IPS-20b (cell line): ENCODE data around the gene PCDHA8.
"Not testable (repeated sequence)": the region's sequence is repeated elsewhere in the genome, so short reads cannot be mapped to it uniquely, and the experiment has no call there.

ENCODE experiments used
- H3K27ac ChIP-seq: one replicate; pipeline ENCODE4 v1.5.1; 2013; ENCODE audit warnings: low read length
- H3K27me3 ChIP-seq: 2 replicates; pipeline ENCODE4 v1.6.1; 2013; ENCODE audit warnings: mild to moderate bottlenecking, low read length, inconsistent platforms; ENCODE audit not compliant: insufficient read depth
- H3K36me3 ChIP-seq: 2 replicates; pipeline ENCODE4 v1.6.1; 2013; ENCODE audit warnings: low read depth, mild to moderate bottlenecking, inconsistent platforms, low read length, moderate library complexity; ENCODE audit not compliant: insufficient read depth
- H3K4me1 ChIP-seq: 2 replicates; pipeline ENCODE4 v1.6.1; 2013; ENCODE audit warnings: mild to moderate bottlenecking, control low read depth, inconsistent platforms, low read length, moderate library complexity; ENCODE audit not compliant: insufficient read depth
- H3K4me3 ChIP-seq: 2 replicates; pipeline ENCODE4 v1.5.1; 2013; ENCODE audit warnings: mild to moderate bottlenecking, low read length, inconsistent platforms
- H3K9ac ChIP-seq: 2 replicates; pipeline ENCODE4 v1.6.1; 2013; ENCODE audit warnings: low read depth, mild to moderate bottlenecking, inconsistent platforms, low read length, moderate library complexity
- H3K9me3 ChIP-seq: 2 replicates; pipeline ENCODE4 v1.6.1; 2013; ENCODE audit warnings: mild to moderate bottlenecking, low read depth, low read length, inconsistent platforms; ENCODE audit not compliant: insufficient read depth

The PCDHA8 gene, protein sequence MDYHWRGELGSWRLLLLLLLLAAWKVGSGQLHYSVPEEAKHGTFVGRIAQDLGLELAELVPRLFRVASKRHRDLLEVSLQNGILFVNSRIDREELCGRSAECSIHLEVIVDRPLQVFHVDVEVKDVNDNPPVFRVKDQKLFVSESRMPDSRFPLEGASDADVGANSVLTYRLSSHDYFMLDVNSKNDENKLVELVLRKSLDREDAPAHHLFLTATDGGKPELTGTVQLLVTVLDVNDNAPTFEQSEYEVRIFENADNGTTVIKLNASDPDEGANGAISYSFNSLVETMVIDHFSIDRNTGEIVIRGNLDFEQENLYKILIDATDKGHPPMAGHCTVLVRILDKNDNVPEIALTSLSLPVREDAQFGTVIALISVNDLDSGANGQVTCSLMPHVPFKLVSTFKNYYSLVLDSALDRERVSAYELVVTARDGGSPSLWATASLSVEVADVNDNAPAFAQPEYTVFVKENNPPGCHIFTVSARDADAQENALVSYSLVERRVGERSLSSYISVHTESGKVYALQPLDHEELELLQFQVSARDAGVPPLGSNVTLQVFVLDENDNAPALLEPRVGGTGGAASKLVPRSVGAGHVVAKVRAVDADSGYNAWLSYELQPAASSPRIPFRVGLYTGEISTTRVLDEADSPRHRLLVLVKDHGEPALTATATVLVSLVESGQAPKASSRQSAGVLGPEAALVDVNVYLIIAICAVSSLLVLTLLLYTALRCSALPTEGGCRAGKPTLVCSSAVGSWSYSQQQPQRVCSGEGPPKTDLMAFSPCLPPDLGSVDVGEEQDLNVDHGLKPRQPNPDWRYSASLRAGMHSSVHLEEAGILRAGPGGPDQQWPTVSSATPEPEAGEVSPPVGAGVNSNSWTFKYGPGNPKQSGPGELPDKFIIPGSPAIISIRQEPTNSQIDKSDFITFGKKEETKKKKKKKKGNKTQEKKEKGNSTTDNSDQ

GRCh38 chr5:140840978-140841962, at the start of gene PCDHA8:
TSS of gene PCDHA8 (plus strand) at chr5:140841187. CDS start at chr5:140841322, 135 bp downstream.
- H3K4me1 ChIP-seq, result no peaks in the 10 kb centered on the region
- no peak within 1 kb of the TSS for H3K9ac ChIP-seq
- H3K4me3 ChIP-seq, result no peak within 1 kb of the TSS

GRCh38 chr5:140794595-140795258, 46.3 kb upstream of the PCDHA8 start, which contains the start of gene PCDHA2:
TSS of gene PCDHA2 (plus strand) at chr5:140794852.
- peak within 1 kb of the TSS; percentile 24; the same call in 1 of the 2 replicates for H3K4me3 ChIP-seq
- H3K9me3 ChIP-seq, result peaks cover 70% of the 10 kb centered on the region
- no peaks in the 10 kb centered on the region for H3K27me3 ChIP-seq
- no peak within 1 kb of the TSS for H3K27ac ChIP-seq
- H3K4me1 ChIP-seq, result no peaks in the 10 kb centered on the region
- H3K9ac ChIP-seq, result no peak within 1 kb of the TSS
- H3K36me3 ChIP-seq, result no peaks in the 10 kb centered on the region

More at GRCh38 chr5:140840978-140841962, at the start of gene PCDHA8:
- Histone ChIP-seq H3K27ac (no peak within 1 kb of the TSS), H3K9me3 (peaks cover 31% of the 10 kb centered on the region; the same call in 1 of the 2 replicates), H3K36me3 (no peaks in the 10 kb centered on the region), H3K27me3 (no peaks in the 10 kb centered on the region)

- peak overlapping the region; percentile 24; the same call in 1 of the 2 replicates for H3K4me3 ChIP-seq
Measured at GRCh38 chr5:140795259-140795641, 45.7 kb upstream of the PCDHA8 start.

GRCh38 chr5:140796072-140796717, 44.8 kb upstream of the PCDHA8 start:
- not testable (repeated sequence) for H3K27ac ChIP-seq, H3K9ac ChIP-seq, H3K36me3 ChIP-seq, H3K27me3 ChIP-seq, H3K4me1 ChIP-seq, H3K4me3 ChIP-seq
- peaks cover 70% of the 10 kb centered on the region for H3K9me3 ChIP-seq

More at GRCh38 chr5:140795259-140795641, 45.7 kb upstream of the PCDHA8 start:
- Histone ChIP-seq H3K27ac (no peak overlapping the region), H3K9ac (no peak overlapping the region), H3K36me3 (no peaks in the 10 kb centered on the region), H3K9me3 (peaks cover 70% of the 10 kb centered on the region), H3K4me1 (no peaks in the 10 kb centered on the region), H3K27me3 (no peaks in the 10 kb centered on the region)

DNA sequence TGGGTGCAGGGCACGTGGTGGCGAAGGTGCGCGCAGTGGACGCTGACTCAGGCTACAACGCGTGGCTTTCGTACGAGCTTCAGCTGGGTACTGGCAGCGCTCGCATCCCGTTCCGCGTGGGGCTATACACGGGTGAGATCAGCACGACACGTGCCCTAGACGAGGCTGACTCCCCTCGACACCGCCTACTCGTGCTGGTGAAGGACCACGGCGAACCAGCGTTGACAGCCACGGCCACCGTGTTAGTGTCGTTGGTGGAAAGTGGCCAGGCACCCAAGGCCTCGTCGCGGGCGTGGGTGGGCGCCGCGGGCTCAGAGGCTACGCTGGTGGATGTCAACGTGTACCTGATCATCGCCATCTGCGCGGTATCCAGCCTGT, 44.3 kb upstream of the PCDHA8 start:
- Histone ChIP-seq H3K4me3 (no peak overlapping the region), H3K27me3 (no peaks in the 10 kb centered on the region), H3K27ac (no peak overlapping the region), H3K4me1 (no peaks in the 10 kb centered on the region), H3K9me3 (peaks cover 71% of the 10 kb centered on the region), H3K36me3 (no peaks in the 10 kb centered on the region), H3K9ac (no peak overlapping the region)

DNA sequence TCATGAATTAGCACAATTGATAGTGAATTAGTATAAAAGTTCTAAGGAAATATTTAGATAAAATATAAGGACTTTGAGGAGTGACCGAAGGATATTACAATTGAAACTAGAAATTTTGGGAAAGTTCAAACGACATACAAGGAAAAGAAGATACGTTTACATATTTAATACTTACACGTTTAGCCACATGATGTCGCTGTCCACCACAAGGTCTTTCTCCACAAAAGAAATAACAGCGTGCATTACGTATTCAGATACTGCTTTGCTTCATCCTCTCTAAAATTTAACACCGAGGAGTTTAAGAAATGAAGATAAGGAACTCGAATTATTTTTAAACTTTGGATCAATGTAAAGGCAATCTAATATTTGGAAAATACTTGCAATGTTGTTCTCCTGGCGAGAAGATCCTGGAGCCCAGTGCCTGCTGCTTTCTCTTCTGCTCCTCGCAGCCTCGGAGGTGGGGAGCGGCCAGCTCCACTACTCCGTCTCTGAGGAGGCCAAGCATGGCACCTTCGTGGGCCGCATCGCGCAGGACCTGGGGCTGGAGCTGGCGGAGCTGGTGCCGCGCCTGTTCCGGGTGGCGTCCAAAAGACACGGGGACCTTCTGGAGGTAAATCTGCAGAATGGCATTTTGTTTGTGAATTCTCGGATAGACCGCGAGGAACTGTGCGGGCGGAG, 40.0 kb upstream of the PCDHA8 start, which contains the start of gene PCDHA3:
TSS of gene PCDHA3 (plus strand) at position 242 of the 678 bp plus-strand sequence.
- H3K9me3 ChIP-seq, result peaks cover 69% of the 10 kb centered on the region; the same call in 1 of the 2 replicates
- no peak within 1 kb of the TSS for H3K9ac ChIP-seq
- H3K4me1 ChIP-seq, result no peaks in the 10 kb centered on the region
- no peaks in the 10 kb centered on the region for H3K27me3 ChIP-seq
- no peak within 1 kb of the TSS for H3K27ac ChIP-seq
- H3K4me3 ChIP-seq, result no peak within 1 kb of the TSS
- H3K36me3 ChIP-seq, result no peaks in the 10 kb centered on the region

DNA sequence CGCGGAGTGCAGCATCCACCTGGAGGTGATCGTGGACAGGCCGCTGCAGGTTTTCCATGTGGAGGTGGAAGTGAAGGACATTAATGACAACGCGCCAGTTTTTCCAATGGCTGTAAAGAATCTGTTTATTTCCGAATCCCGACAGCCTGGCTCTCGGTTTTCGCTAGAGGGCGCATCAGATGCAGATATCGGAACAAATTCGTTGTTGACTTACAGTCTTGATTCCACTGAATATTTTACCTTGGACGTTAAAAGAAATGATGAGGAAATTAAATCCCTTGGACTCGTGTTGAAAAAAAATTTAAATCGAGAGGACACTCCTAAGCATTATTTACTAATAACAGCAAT, 39.5 kb upstream of the PCDHA8 start:
- H3K36me3 ChIP-seq, result no peaks in the 10 kb centered on the region

DNA sequence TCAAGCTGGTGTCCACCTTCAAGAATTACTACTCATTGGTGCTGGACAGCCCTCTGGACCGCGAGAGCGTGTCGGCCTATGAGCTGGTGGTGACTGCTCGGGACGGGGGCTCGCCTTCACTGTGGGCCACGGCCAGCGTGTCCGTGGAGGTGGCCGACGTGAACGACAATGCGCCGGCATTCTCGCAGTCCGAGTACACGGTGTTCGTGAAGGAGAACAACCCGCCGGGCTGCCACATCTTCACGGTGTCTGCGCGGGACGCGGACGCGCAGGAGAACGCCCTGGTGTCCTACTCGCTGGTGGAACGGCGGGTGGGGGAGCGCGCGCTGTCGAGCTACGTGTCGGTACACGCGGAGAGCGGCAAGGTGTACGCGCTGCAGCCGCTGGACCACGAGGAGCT, 38.6 kb upstream of the PCDHA8 start:
- peaks cover 67% of the 10 kb centered on the region; the same call in 1 of the 2 replicates for H3K9me3 ChIP-seq
- H3K27ac ChIP-seq, H3K9ac ChIP-seq, H3K36me3 ChIP-seq, H3K27me3 ChIP-seq, H3K4me1 ChIP-seq, H3K4me3 ChIP-seq: not testable (repeated sequence)

More for the DNA sequence above, 39.5 kb upstream of the PCDHA8 start:
- H3K4me3 ChIP-seq, result no peak overlapping the region
- no peaks in the 10 kb centered on the region for H3K27me3 ChIP-seq
- no peaks in the 10 kb centered on the region for H3K4me1 ChIP-seq
- no peak overlapping the region for H3K9ac ChIP-seq
- H3K9me3 ChIP-seq, result peaks cover 69% of the 10 kb centered on the region; the same call in 1 of the 2 replicates
- no peak overlapping the region for H3K27ac ChIP-seq

DNA sequence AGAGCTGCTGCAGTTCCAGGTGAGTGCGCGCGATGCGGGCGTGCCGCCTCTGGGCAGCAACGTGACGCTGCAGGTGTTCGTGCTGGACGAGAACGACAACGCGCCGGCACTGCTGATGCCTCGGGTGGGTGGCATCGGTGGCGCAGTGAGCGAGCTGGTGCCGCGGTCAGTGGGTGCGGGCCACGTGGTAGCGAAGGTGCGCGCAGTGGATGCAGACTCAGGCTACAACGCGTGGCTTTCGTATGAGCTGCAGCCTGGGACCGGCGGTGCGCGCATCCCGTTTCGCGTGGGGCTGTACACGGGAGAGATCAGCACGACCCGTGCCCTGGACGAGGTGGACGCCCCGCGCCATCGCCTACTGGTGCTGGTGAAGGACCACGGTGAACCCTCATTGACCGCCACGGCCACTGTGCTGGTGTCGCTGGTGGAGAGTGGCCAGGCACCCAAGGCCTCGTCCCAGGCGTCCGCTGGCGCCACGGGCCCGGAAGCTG, 38.2 kb upstream of the PCDHA8 start:
- no peaks in the 10 kb centered on the region for H3K4me1 ChIP-seq
- no peak overlapping the region for H3K4me3 ChIP-seq
- no peak overlapping the region for H3K27ac ChIP-seq
- H3K27me3 ChIP-seq, result no peaks in the 10 kb centered on the region
- no peak overlapping the region for H3K9ac ChIP-seq
- peaks cover 63% of the 10 kb centered on the region; the same call in 1 of the 2 replicates for H3K9me3 ChIP-seq
- H3K36me3 ChIP-seq, result no peaks in the 10 kb centered on the region
